MM.1S (cell line): Measurements from ENCODE around the gene ITGB3.

Experiments
- DNase-seq: peaks from one replicate; pipeline ENCODE4 v3.0.0-alpha.2; 2015
- H2AFZ ChIP-seq: fragments of 300-600 bp; sonication (generic); 2 replicates; pipeline ENCODE4 v1.6.0; 2016; ENCODE audit warnings: antibody characterized with exemption, low read length
- H3F3A ChIP-seq: fragments of 300-600 bp; sonication (generic); 2 replicates; pipeline ENCODE4 v1.6.1; 2016; ENCODE audit warnings: mild to moderate bottlenecking, antibody characterized with exemption, low read length, moderate library complexity, mixed read lengths; ENCODE audit not compliant: insufficient read depth
- H3K27ac ChIP-seq: fragments of 300-600 bp; sonication (generic); 2 replicates; pipeline ENCODE4 v1.5.1; 2016; ENCODE audit warnings: mild to moderate bottlenecking, low read length
- H3K27me3 ChIP-seq: fragments of 300-600 bp; sonication (generic); replicated peaks from 2 replicates; pipeline ENCODE4 v1.6.0; 2016; ENCODE audit warnings: low read length; ENCODE audit not compliant: insufficient read depth
- H3K36me3 ChIP-seq: fragments of 300-600 bp; sonication (generic); replicated peaks from 2 replicates; pipeline ENCODE4 v1.6.1; 2016; ENCODE audit warnings: mild to moderate bottlenecking, low read length, mixed read lengths; ENCODE audit not compliant: insufficient read depth
- H3K4me1 ChIP-seq: fragments of 300-600 bp; sonication (generic); 2 replicates; pipeline ENCODE4 v1.6.1; 2016; ENCODE audit warnings: low read length, mixed read lengths
- H3K4me2 ChIP-seq: fragments of 300-600 bp; sonication (generic); 2 replicates; pipeline ENCODE4 v1.6.0; 2016; ENCODE audit warnings: low read depth, low read length
- H3K4me3 ChIP-seq: fragments of 300-600 bp; sonication (generic); 2 replicates; pipeline ENCODE4 v1.5.1; 2016; ENCODE audit warnings: low read length, mixed read lengths
- H3K79me2 ChIP-seq: fragments of 300-600 bp; sonication (generic); 2 replicates; pipeline ENCODE4 v1.6.1; 2016; ENCODE audit warnings: mixed run types, low read length, mixed read lengths
- H3K9ac ChIP-seq: fragments of 300-600 bp; sonication (generic); 2 replicates; pipeline ENCODE4 v1.6.1; 2016; ENCODE audit warnings: low read length, mixed read lengths
- H3K9me2 ChIP-seq: fragments of 300-600 bp; sonication (generic); replicated peaks from 2 replicates; pipeline ENCODE4 v1.6.1; 2016; ENCODE audit warnings: mild to moderate bottlenecking, low read length, mixed read lengths; ENCODE audit not compliant: insufficient read depth
- H3K9me3 ChIP-seq: fragments of 300-600 bp; sonication (generic); replicated peaks from 2 replicates; pipeline ENCODE4 v1.6.1; 2016; ENCODE audit warnings: mild to moderate bottlenecking, low read length, mixed read lengths; ENCODE audit not compliant: insufficient read depth
- H4K20me1 ChIP-seq: fragments of 300-600 bp; sonication (generic); 2 replicates; pipeline ENCODE4 v1.6.1; 2016; ENCODE audit warnings: mild to moderate bottlenecking, low read length, moderate library complexity, mixed read lengths; ENCODE audit not compliant: insufficient read depth
- CTCF ChIP-seq: fragments of 300-600 bp; sonication (generic); IDR thresholded peaks from 2 replicates; pipeline ENCODE4 v1.5.1; 2016; ENCODE audit warnings: antibody characterized with exemption, low read length, mixed read lengths
- EZH2 ChIP-seq: fragments of 300-600 bp; sonication (generic); optimal IDR thresholded peaks from 2 replicates; pipeline ENCODE3; 2017; ENCODE audit warnings: low read depth, mild to moderate bottlenecking, antibody characterized with exemption, low read length, mixed read lengths
- EZH2phosphoT487 ChIP-seq: fragments of 300-600 bp; sonication (generic); IDR thresholded peaks from 2 replicates; pipeline ENCODE4 v1.6.1; 2018; ENCODE audit warnings: antibody characterized with exemption, low read length

ITGB3 gene

GRCh38 chr17:47232465-47232864 lies 21.2 kb upstream of the ITGB3 start:
- Histone ChIP-seq H3K4me2 (no peak overlapping the region), H4K20me1 (no peaks in the 10 kb centered on the region)
- DNase-seq = no peak

GRCh38 chr17:47235506-47235905 lies 18.1 kb upstream of the ITGB3 start:
- no peaks in the 10 kb centered on the region for H3K9me3 ChIP-seq
- peaks cover 16% of the 10 kb centered on the region for H3K4me1 ChIP-seq
- no peak overlapping the region for H2AFZ ChIP-seq
- no peaks in the 10 kb centered on the region for H3F3A ChIP-seq
- no peaks in the 10 kb centered on the region for H3K27me3 ChIP-seq
- no peaks in the 10 kb centered on the region for H3K79me2 ChIP-seq
- no peaks in the 10 kb centered on the region for H4K20me1 ChIP-seq
- DNase-seq = no peak
- H3K4me2 ChIP-seq = no peak overlapping the region
- TF ChIP-seq CTCF (no peak), EZH2phosphoT487 (no peak), EZH2 (no peak)
- no peak overlapping the region for H3K9ac ChIP-seq
- no peaks in the 10 kb centered on the region for H3K9me2 ChIP-seq
- no peaks in the 10 kb centered on the region for H3K36me3 ChIP-seq
- H3K4me3 ChIP-seq = no peak overlapping the region
- H3K27ac ChIP-seq = no peak overlapping the region

More at GRCh38 chr17:47232465-47232864, 21.2 kb upstream of the ITGB3 start:
- no peaks in the 10 kb centered on the region for H3K36me3 ChIP-seq
- no peak overlapping the region for H2AFZ ChIP-seq
- peaks cover 8% of the 10 kb centered on the region for H3K4me1 ChIP-seq
- TF ChIP-seq CTCF (no peak), EZH2 (no peak), EZH2phosphoT487 (no peak)
- H3K9ac ChIP-seq = no peak overlapping the region
- no peaks in the 10 kb centered on the region for H3K27me3 ChIP-seq
- no peaks in the 10 kb centered on the region for H3K9me2 ChIP-seq
- H3K79me2 ChIP-seq = no peaks in the 10 kb centered on the region
- no peak overlapping the region for H3K27ac ChIP-seq
- H3K9me3 ChIP-seq = no peaks in the 10 kb centered on the region
- no peak overlapping the region for H3K4me3 ChIP-seq
- H3F3A ChIP-seq = no peaks in the 10 kb centered on the region

GRCh38 chr17:47235923-47236322 lies 17.7 kb upstream of the ITGB3 start:
- H2AFZ ChIP-seq = no peak overlapping the region
- H3K4me2 ChIP-seq = no peak overlapping the region
- H3K4me3 ChIP-seq = no peak overlapping the region
- no peak for DNase-seq
- no peaks in the 10 kb centered on the region for H3K9me2 ChIP-seq
- no peaks in the 10 kb centered on the region for H3K79me2 ChIP-seq
- H3K27me3 ChIP-seq = no peaks in the 10 kb centered on the region
- no peaks in the 10 kb centered on the region for H3K9me3 ChIP-seq
- no peaks in the 10 kb centered on the region for H4K20me1 ChIP-seq
- no peak overlapping the region for H3K9ac ChIP-seq
- TF ChIP-seq CTCF = no peak
- TF ChIP-seq EZH2 = no peak
- no peak for TF ChIP-seq EZH2phosphoT487
- no peaks in the 10 kb centered on the region for H3F3A ChIP-seq
- peaks cover 19% of the 10 kb centered on the region for H3K4me1 ChIP-seq
- no peaks in the 10 kb centered on the region for H3K36me3 ChIP-seq
- no peak overlapping the region for H3K27ac ChIP-seq
